Transverse colon (tissue), 4 donors: ENCODE results near the gene CEACAM16. TPM values are rescaled to one million over a fixed set of nuclear protein-coding genes. Genes with fewer than 3 reads are reported as not detected.

ENCODE experiments used
- DNase-seq: peaks from one replicate; pipeline ENCODE4 v3.0.0-alpha.2; 2019
- H3K27ac ChIP-seq, 4 donors: fragments of 200-600 bp; sonication (generic); 2 replicates each; pipeline ENCODE4 v1.5.1; 2016 to 2018; ENCODE audit warnings: inconsistent platforms in 4 of 4
- H3K27me3 ChIP-seq: fragments of 200-600 bp; sonication (generic); 2 replicates; pipeline ENCODE4 v1.5.1; 2017; ENCODE audit warnings: inconsistent platforms
- H3K36me3 ChIP-seq, 4 donors: fragments of 200-600 bp; sonication (generic); 2 replicates each; pipeline ENCODE4 v1.5.1; 2017 to 2019; ENCODE audit warnings: inconsistent platforms in 4 of 4
- H3K4me1 ChIP-seq, 4 donors: fragments of 200-600 bp; sonication (generic); 2 replicates each; pipeline ENCODE4 v1.5.1; 2017 to 2020; ENCODE audit warnings: inconsistent platforms in 4 of 4
- H3K4me3 ChIP-seq, 4 donors: fragments of 200-600 bp; sonication (generic); 1 replicate in 1 of 4; 2 replicates in 3 of 4; pipeline versions ENCODE4 v1.5.1 to v1.6.1; 2017 to 2019; ENCODE audit warnings: inconsistent platforms in 4 of 4
- H3K9me3 ChIP-seq, 2 donors: fragments of 200-600 bp; sonication (generic); 2 replicates each; pipeline ENCODE4 v1.5.1; 2017 to 2019; ENCODE audit warnings: inconsistent platforms in 2 of 2
- EP300 ChIP-seq: sonication (generic); formaldehyde crosslinking; IDR thresholded peaks from one replicate; pipeline ENCODE4 v1.6.1; 2017; ENCODE audit warnings: antibody characterized with exemption, low read depth
- POLR2A ChIP-seq: fragments of 450-650 bp; IDR thresholded peaks from one replicate; pipeline ENCODE4 v1.6.1; 2016; ENCODE audit warnings: antibody characterized with exemption, mild to moderate bottlenecking, moderate library complexity
- POLR2AphosphoS5 ChIP-seq, 3 donors: sonication (generic); formaldehyde crosslinking; IDR thresholded peaks; one replicate each; pipeline ENCODE4 v1.6.1; 2016; ENCODE audit warnings: antibody characterized with exemption in 3 of 3
- WGBS, 2 donors: methylation state at CpG; one replicate each; pipeline ENCODE4 v1.1.5; 2018; ENCODE audit warnings: low coverage in 1 of 2; 5-methylcytosine and 5-hydroxymethylcytosine counted together
- in situ Hi-C, 4 donors: fragments of 200-750 bp; cut with MboI; loops; one replicate each; pipeline versions ENCODE4 v1.15.0 to v1.15.1; 2017; ENCODE audit warnings: low sequenced_read_pairs in 3 of 4, low pct_ligation_motif_present in 1 of 4, low pct_unique_long_range_greater_than_20kb in 1 of 4
- intact Hi-C: fragments of 100-400 bp; cut with DNase I; formaldehyde crosslinking; loops from one replicate; pipeline ENCODE4 v1.15.1; 2023; ENCODE audit warnings: low total_unique reads
- total RNA-seq, 4 donors: library from RNA; depleted of rRNA; stranded (reverse); fragments of >200 nt; gene quantifications; one replicate each; pipeline ENCODE4 v1.1.0, GENCODE V29; 2016
- TF ChIP-seq, protein P1 (sequence below), 5 experiments: fragments of 200-600 bp in 3 of 5; fragments of 450-650 bp in 2 of 5; sonication (generic) in 3 of 5; IDR thresholded peaks; 1 replicate in 2 of 5; 2 replicates in 3 of 5; pipeline ENCODE4 v1.5.1; 2016 to 2017; ENCODE audit warnings: antibody characterized with exemption in 5 of 5, inconsistent platforms in 3 of 5, mild to moderate bottlenecking in 2 of 5, moderate library complexity in 1 of 5

Gene CEACAM16
- total RNA-seq, 4 donors from 2014 or later: not detected

DNA sequence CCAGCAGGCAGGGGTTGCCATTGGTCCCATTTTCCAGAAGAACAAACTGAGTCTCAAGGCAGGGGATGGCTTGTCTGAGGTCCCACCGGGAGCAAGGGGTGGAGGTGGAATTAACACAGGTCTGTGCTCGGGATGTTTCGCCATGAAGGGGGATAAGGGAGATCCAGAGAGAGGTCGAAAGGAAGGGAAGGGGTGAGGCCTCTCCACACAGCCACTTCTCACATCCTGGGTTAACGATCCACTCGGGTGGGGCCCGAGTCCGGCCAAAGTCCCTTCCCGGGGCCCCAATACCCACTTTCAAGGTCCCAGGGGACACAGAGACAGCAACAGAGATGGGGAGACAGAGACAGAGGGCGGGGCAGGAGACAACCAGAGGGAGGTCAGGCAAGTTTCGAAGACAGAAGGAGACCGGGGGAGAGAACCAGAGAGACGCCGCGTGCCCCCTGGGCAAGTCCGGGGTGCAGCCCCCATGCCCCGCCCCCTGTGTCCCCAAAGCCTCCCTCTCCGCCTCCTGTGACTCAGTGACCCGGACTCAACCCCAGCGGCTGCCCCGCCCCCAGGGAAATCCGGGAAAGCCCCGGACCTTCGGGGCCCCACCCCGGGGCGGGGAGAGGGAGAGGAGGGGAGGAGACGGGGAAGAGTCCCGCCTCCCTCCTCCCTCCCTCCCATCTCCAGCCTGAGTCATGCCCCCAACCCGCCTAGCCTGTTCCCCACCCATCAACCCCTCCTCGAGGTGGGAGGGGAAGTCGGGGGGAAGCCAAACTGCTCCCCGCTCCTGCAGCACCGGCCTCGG is 48.2 kb downstream of the CEACAM16 start:
- in situ Hi-C loops (no loop called here), intact Hi-C loops (no loop called here)
- WGBS, 2 donors: 7 to 10% methylated on average over 3 to 21 of the region's 34 CpGs

DNA sequence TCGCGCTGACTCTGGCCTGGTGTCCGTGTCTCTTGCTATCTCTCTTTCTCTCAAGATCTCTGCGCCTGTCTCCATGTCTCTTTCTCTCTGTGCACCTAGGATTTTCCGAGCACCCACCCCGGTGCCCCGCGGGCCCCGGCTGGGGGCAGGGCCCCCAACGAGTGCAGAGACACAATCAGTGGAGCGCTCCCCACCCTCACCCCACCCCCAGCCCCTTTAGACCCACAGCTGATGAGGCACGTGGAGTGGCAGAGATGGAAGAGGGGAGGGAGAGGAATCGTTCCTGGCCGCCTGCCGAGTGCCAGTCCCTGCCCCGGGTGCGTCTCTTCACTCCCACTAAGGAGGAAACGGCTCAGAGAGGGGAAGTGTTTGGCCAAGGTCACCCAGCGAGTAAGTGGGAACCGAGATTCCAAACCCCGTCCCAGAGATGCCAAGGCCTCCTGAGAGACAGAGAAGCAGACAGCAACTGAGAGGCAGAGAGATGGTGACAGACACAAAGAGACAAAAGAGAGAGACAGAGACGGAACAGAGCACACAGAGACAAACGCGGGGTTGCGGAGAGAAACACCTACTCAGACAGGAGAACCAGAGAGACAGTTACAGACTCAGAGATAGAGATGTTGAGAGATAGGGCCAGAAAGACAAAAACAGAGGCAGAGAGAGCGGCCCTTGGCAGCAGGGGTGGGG is 48.9 kb downstream of the CEACAM16 start:
- WGBS, 2 donors: 0% methylated on average over 5 to 26 of the region's 26 CpGs
- Histone ChIP-seq H3K36me3 (peaks cover 0 to 6% (median 0%) of the 10 kb centered on the region in 4 donors), H3K4me3 (peak overlapping the region; percentile 18 to 93 (median 80)), H3K4me1 (peaks cover 47 to 89% (median 83%) of the 10 kb centered on the region in 4 donors), H3K9me3 (no peaks in the 10 kb centered on the region), H3K27ac (peak overlapping the region; percentile 96 to 99 (median 97)), H3K27me3 (no peaks in the 10 kb centered on the region)
- peak; percentile 84 for DNase-seq
- intact Hi-C loops (no loop called here), in situ Hi-C loops (no loop called here)
- TF ChIP-seq, protein P1, sequence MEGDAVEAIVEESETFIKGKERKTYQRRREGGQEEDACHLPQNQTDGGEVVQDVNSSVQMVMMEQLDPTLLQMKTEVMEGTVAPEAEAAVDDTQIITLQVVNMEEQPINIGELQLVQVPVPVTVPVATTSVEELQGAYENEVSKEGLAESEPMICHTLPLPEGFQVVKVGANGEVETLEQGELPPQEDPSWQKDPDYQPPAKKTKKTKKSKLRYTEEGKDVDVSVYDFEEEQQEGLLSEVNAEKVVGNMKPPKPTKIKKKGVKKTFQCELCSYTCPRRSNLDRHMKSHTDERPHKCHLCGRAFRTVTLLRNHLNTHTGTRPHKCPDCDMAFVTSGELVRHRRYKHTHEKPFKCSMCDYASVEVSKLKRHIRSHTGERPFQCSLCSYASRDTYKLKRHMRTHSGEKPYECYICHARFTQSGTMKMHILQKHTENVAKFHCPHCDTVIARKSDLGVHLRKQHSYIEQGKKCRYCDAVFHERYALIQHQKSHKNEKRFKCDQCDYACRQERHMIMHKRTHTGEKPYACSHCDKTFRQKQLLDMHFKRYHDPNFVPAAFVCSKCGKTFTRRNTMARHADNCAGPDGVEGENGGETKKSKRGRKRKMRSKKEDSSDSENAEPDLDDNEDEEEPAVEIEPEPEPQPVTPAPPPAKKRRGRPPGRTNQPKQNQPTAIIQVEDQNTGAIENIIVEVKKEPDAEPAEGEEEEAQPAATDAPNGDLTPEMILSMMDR (IDR thresholded peaks at IDR 0.05): no peak
- peak; percentile 63 for TF ChIP-seq POLR2A
- peak in 1 of 3 donors; percentile 1 for TF ChIP-seq POLR2AphosphoS5 (IDR thresholded peaks at IDR 0.05)
- no peak for TF ChIP-seq EP300

More for the DNA sequence above, 48.2 kb downstream of the CEACAM16 start:
- Histone ChIP-seq H3K27me3 (no peaks in the 10 kb centered on the region), H3K36me3 (peaks cover 0 to under 1% (median 0%) of the 10 kb centered on the region in 4 donors), H3K27ac (peak overlapping the region; percentile 96 to 99 (median 97)), H3K4me1 (peaks cover 49 to 89% (median 83%) of the 10 kb centered on the region in 4 donors), H3K9me3 (no peaks in the 10 kb centered on the region), H3K4me3 (peak overlapping the region in 3 of 4 donors; percentile 77 to 93 (median 83))
- peak; percentile 89 to 92 (median 90) for TF ChIP-seq POLR2AphosphoS5 (IDR thresholded peaks at IDR 0.05)
- peak; percentile 89 for TF ChIP-seq EP300
- no peak for TF ChIP-seq POLR2A
- peak; percentile 97 for DNase-seq

GRCh38 chr19:44748426-44749254 is 49.7 kb downstream of the CEACAM16 start, which contains the start of gene BCL3:
TSS of gene BCL3 (plus strand) at chr19:44748708. CDS start at chr19:44748791, 83 bp downstream.
- Histone ChIP-seq H3K9me3 (no peaks in the 10 kb centered on the region), H3K4me3 (peak within 1 kb of the TSS; percentile 64 to 93 (median 80)), H3K4me1 (peaks cover 41 to 89% (median 83%) of the 10 kb centered on the region in 4 donors), H3K27me3 (no peaks in the 10 kb centered on the region), H3K27ac (peak within 1 kb of the TSS; percentile 96 to 99 (median 97)), H3K36me3 (peaks cover 0 to 6% (median 0%) of the 10 kb centered on the region in 4 donors)
- peak; percentile 90 for DNase-seq
- WGBS, 2 donors: 0% methylated on average over 45 of the region's 88 CpGs; no CpG with 5 or more reads in 1 of the 2 donors
- TF ChIP-seq EP300 (no peak), POLR2A (peak; percentile 20), POLR2AphosphoS5 (IDR thresholded peaks at IDR 0.05) (peak; percentile 54 to 70 (median 64))
- TF ChIP-seq, protein P1 (IDR thresholded peaks at IDR 0.05): no peak
- in situ Hi-C loops (no loop called here), intact Hi-C loops (no loop called here)

DNA sequence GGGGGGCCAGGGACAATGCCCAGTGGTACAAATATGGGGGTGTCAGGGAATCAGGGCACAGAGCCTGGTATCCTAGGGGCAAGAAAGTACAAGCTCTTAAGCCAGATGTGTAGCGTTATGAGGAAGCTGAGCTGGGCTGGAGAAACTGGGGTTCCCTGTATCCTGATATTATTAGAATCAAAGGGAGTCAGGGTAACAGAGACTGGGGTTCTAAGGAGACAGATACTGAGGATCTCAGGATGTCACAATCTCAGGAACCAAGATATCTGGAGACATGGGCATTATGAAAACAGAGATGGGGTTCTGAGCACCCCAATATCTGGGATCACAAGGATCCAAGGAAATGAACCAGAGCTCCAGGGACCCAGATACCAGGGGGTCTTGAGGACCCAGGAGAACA is 50.3 kb downstream of the CEACAM16 start:
- Histone ChIP-seq H3K27me3 (no peaks in the 10 kb centered on the region), H3K9me3 (no peaks in the 10 kb centered on the region), H3K36me3 (peaks cover 0 to 6% (median 0%) of the 10 kb centered on the region in 4 donors), H3K4me3 (peak overlapping the region; percentile 64 to 93 (median 80)), H3K4me1 (peaks cover 37 to 87% (median 83%) of the 10 kb centered on the region in 4 donors), H3K27ac (peak overlapping the region; percentile 96 to 99 (median 97))
- WGBS, 2 donors: 0 to 17% methylated on average over 1 of the region's 1 CpG
- intact Hi-C loops (no loop called here), in situ Hi-C loops (no loop called here)
- TF ChIP-seq POLR2AphosphoS5 (IDR thresholded peaks at IDR 0.05) (no peak), EP300 (no peak), POLR2A (no peak)
- TF ChIP-seq, protein P1 (IDR thresholded peaks at IDR 0.05): no peak
- no peak for DNase-seq
